ENCODE measurements around the gene ING5. TPM values are rescaled to one million over a fixed set of nuclear protein-coding genes. Genes with fewer than 3 reads are reported as not detected.

ING5 gene
- total RNA-seq, 1 experiment from 2014 or later: 45.9 TPM

DNA sequence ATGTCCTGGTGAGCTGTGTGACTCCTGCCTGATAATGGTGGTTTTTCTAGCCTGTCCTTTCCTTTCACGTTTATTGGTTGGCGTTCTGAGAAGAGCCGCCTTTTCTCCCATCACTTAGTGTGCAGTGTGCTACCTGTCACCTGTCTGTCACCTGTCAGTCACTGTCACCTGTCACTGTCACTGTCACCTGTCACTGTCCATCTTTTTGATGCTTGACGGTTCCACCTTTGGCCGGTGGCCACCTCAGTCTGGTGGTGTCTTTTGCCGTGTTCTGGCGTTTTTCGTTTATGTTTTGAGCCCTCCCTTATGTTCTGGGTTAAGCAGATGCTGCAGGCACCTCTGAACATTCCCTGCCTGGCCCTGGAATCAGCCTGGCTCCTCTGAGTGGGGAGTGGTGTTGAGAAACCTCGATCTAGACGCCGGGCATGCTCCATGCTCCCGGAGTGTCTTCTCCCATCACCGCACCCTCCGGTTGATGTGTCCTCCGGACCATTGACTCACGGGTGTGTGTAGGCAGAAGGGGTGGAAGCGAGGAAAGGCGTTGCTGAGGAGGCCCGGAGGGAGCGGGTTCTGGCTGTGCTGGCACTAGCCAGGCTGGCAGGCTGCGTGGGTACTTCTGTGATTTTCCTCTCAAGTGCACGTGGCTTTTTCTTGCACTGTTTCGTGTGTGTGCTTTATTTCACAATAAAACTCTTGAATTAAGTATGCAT lies 36.0 kb upstream of the ING5 start:
- 0 out of 2 replicates have a peak, but pooled peaks cover 3% of the 10 kb centered on the region for H4K20me1 ChIP-seq (ENCODE audit: insufficient read depth)
- intact Hi-C loops (cut with micrococcal nuclease): loop anchor here (1.0 kb wide), 2 partner anchors 66 to 212 kb away; no protein-coding TSS in a partner anchor
- DNase-seq (ENCODE audit: low read depth, low spot score) (no peak), ATAC-seq (no peak)
- no peak overlapping the region for H2AFZ ChIP-seq (ENCODE audit: low read depth, low read length, poor library complexity, severe bottlenecking)
- RAD21 ChIA-PET (ENCODE audit: low non-redundant PET in 1 of 2, low total read pairs in 2 of 2, uncharacterized antibody in 2 of 2, unreplicated experiment in 2 of 2): no interaction called here
- H3K27ac ChIP-seq (ENCODE audit: low read depth, low read length): no peak overlapping the region
- no peaks in the 10 kb centered on the region for H3K79me2 ChIP-seq (ENCODE audit: insufficient read depth, low read length)
- TF ChIP-seq YY1 (IDR thresholded peaks at IDR 0.05; ENCODE audit: extremely low read depth, insufficient replicate concordance, low read depth, low read length) (no peak), EZH2 (IDR thresholded peaks at IDR 0.05) (no peak), POLR2AphosphoS5 (IDR thresholded peaks at IDR 0.05; ENCODE audit: low read depth, low read length) (no peak), ELF1 (IDR thresholded peaks at IDR 0.05; ENCODE audit: borderline replicate concordance, low read depth) (no peak), JUND (IDR thresholded peaks at IDR 0.05) (no peak)
- TF ChIP-seq, protein P1, sequence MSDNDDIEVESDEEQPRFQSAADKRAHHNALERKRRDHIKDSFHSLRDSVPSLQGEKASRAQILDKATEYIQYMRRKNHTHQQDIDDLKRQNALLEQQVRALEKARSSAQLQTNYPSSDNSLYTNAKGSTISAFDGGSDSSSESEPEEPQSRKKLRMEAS (IDR thresholded peaks at IDR 0.05): no peak
- TF ChIP-seq, protein P2, sequence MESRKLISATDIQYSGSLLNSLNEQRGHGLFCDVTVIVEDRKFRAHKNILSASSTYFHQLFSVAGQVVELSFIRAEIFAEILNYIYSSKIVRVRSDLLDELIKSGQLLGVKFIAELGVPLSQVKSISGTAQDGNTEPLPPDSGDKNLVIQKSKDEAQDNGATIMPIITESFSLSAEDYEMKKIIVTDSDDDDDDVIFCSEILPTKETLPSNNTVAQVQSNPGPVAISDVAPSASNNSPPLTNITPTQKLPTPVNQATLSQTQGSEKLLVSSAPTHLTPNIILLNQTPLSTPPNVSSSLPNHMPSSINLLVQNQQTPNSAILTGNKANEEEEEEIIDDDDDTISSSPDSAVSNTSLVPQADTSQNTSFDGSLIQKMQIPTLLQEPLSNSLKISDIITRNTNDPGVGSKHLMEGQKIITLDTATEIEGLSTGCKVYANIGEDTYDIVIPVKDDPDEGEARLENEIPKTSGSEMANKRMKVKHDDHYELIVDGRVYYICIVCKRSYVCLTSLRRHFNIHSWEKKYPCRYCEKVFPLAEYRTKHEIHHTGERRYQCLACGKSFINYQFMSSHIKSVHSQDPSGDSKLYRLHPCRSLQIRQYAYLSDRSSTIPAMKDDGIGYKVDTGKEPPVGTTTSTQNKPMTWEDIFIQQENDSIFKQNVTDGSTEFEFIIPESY (IDR thresholded peaks at IDR 0.05; ENCODE audit: extremely low read depth, insufficient replicate concordance, low read length): no peak
- TF ChIP-seq, protein P3, sequence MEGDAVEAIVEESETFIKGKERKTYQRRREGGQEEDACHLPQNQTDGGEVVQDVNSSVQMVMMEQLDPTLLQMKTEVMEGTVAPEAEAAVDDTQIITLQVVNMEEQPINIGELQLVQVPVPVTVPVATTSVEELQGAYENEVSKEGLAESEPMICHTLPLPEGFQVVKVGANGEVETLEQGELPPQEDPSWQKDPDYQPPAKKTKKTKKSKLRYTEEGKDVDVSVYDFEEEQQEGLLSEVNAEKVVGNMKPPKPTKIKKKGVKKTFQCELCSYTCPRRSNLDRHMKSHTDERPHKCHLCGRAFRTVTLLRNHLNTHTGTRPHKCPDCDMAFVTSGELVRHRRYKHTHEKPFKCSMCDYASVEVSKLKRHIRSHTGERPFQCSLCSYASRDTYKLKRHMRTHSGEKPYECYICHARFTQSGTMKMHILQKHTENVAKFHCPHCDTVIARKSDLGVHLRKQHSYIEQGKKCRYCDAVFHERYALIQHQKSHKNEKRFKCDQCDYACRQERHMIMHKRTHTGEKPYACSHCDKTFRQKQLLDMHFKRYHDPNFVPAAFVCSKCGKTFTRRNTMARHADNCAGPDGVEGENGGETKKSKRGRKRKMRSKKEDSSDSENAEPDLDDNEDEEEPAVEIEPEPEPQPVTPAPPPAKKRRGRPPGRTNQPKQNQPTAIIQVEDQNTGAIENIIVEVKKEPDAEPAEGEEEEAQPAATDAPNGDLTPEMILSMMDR (IDR thresholded peaks at IDR 0.05 in 2 of 3, conservative IDR thresholded peaks at IDR 0.05 in 1 of 3; ENCODE audit: borderline replicate concordance in 1 of 3, insufficient read depth in 1 of 3, low read depth in 2 of 3, low read length in 2 of 3): no peak
- CTCF ChIA-PET: no interaction called here
- H3K9me2 ChIP-seq (ENCODE audit: insufficient read depth): no peaks in the 10 kb centered on the region
- POLR2A ChIA-PET: no interaction called here
- H3K27me3 ChIP-seq (ENCODE audit: insufficient read depth, low read length): no peaks in the 10 kb centered on the region
- no peaks in the 10 kb centered on the region for H3K9me3 ChIP-seq (ENCODE audit: control insufficient read depth in 1 of 2, insufficient read depth in 1 of 2, low read depth in 1 of 2, low read length in 2 of 2)
- no TSS peak for BruUV-seq (replicated peaks)
- peaks cover 16 to 21% of the 10 kb centered on the region in 2 experiments; a peak in 3 of 4 replicates for H3K36me3 ChIP-seq (ENCODE audit: control insufficient read depth in 1 of 2, insufficient read depth in 2 of 2, low read length in 2 of 2)
- no peak overlapping the region for H3K9ac ChIP-seq (ENCODE audit: low read length)
- H3K4me1 ChIP-seq (ENCODE audit: control insufficient read depth in 1 of 2, insufficient read depth in 2 of 2, low read length in 2 of 2): peaks cover 0 to 5% of the 10 kb centered on the region in 2 experiments; a peak in 1 of 4 replicates
- H3K4me2 ChIP-seq (ENCODE audit: low read length): no peak overlapping the region
- no peak overlapping the region for H3K4me3 ChIP-seq (replicated peaks in 1 of 2; ENCODE audit: low read depth in 1 of 2, low read length in 2 of 2)
